Astrocyte (in vitro differentiated cells and primary cell): ENCODE data around the gene RALGDS.

Source experiments
- EZH2 ChIP-seq: IDR thresholded peaks from 2 replicates; pipeline ENCODE4 v1.6.1; 2012; ENCODE audit warnings: mild to moderate bottlenecking, low read length, inconsistent platforms; ENCODE audit not compliant: insufficient read depth
- TF ChIP-seq, protein P1 (sequence below): IDR thresholded peaks from 2 replicates; pipeline ENCODE4 v1.5.1; 2011; ENCODE audit warnings: low read depth, mild to moderate bottlenecking, inconsistent platforms, low read length, moderate library complexity; ENCODE audit not compliant: insufficient read depth

DNA sequence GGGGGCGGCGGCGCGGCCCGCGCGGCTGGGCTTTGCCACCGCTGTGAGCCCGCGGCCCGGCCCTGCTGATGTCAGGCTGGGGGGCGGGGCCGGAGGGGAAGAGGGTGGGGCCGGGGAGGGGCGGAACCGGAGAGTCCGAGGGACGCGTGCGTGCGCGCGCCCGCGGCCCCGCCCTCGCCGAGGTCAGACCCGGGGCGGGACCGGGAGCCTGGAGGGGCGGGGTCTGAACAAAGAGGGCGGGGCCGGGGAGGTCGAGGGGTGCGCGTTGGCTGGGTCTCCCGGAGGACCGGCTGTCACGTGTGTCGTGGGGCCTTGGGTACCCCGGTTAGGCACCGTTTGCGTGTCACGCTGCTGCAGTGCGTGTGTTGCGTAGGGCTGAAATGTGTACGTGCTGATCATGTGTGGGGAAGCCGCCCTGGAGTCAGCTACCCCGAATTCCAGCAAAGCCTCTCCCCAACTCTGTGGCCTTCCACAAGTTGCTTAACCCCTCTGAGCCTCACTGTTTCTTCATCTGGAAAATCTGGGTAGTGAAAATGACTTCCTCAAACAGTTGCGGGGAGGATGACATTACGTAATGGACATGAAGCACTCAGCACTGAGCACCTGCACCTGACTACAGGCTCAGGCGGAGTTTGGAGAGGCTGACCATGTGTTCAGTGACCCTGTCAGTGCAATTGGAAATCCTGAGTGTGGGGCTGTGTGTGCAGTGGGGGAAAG, at the start of gene RALGDS:
- TF ChIP-seq, protein P1, sequence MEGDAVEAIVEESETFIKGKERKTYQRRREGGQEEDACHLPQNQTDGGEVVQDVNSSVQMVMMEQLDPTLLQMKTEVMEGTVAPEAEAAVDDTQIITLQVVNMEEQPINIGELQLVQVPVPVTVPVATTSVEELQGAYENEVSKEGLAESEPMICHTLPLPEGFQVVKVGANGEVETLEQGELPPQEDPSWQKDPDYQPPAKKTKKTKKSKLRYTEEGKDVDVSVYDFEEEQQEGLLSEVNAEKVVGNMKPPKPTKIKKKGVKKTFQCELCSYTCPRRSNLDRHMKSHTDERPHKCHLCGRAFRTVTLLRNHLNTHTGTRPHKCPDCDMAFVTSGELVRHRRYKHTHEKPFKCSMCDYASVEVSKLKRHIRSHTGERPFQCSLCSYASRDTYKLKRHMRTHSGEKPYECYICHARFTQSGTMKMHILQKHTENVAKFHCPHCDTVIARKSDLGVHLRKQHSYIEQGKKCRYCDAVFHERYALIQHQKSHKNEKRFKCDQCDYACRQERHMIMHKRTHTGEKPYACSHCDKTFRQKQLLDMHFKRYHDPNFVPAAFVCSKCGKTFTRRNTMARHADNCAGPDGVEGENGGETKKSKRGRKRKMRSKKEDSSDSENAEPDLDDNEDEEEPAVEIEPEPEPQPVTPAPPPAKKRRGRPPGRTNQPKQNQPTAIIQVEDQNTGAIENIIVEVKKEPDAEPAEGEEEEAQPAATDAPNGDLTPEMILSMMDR, result no peak
- TF ChIP-seq EZH2, result no peak
